ENCODE data around the gene SOS1. TPM values are rescaled to one million over a fixed set of nuclear protein-coding genes. Genes with fewer than 3 reads are reported as not detected.

The SOS1 gene
- total and polyA plus RNA-seq, 2 experiments from 2014 or later = 15.3 to 31.6 TPM

GRCh38 chr2:39127973-39128372 is 7.1 kb upstream of the SOS1 start:
- no peak for TF ChIP-seq CTCF (IDR thresholded peaks at IDR 0.05; ENCODE audit: low read depth, low read length)
- DNase-seq (ENCODE audit: low read depth in 1 of 2, low spot score in 1 of 2) = peak in 1 of 2 donors; percentile 48
- H3K27ac ChIP-seq = no peak overlapping the region
- no peaks in the 10 kb centered on the region for H3K36me3 ChIP-seq
- H3K4me1 ChIP-seq (ENCODE audit: low read depth) = peaks cover 8% of the 10 kb centered on the region
- H3K4me3 ChIP-seq = no peak overlapping the region
- H3K9me3 ChIP-seq (ENCODE audit: low read depth) = no peaks in the 10 kb centered on the region
- no peaks in the 10 kb centered on the region for H3K27me3 ChIP-seq

- Histone ChIP-seq H3K36me3 (no peaks in the 10 kb centered on the region), H3K27me3 (no peaks in the 10 kb centered on the region), H3K4me3 (peak overlapping the region; percentile 61), H3K4me1 (ENCODE audit: low read depth) (peaks cover 15% of the 10 kb centered on the region), H3K9me3 (ENCODE audit: low read depth) (no peaks in the 10 kb centered on the region), H3K27ac (peak overlapping the region; percentile 84)
- no peak for DNase-seq (ENCODE audit: low read depth in 1 of 2, low spot score in 1 of 2)
- TF ChIP-seq CTCF (IDR thresholded peaks at IDR 0.05; ENCODE audit: low read depth, low read length) = no peak
These were observed 3.9 kb upstream of the SOS1 start for GRCh38 chr2:39124746-39125057.

GRCh38 chr2:39124000-39124745 is 3.3 kb upstream of the SOS1 start:
- peak; percentile 97 to 99 for DNase-seq (ENCODE audit: low read depth in 1 of 2, low spot score in 1 of 2)
- TF ChIP-seq CTCF (IDR thresholded peaks at IDR 0.05; ENCODE audit: low read depth, low read length) = peak; percentile 38
- Histone ChIP-seq H3K9me3 (ENCODE audit: low read depth) (no peaks in the 10 kb centered on the region), H3K27me3 (no peaks in the 10 kb centered on the region), H3K36me3 (no peaks in the 10 kb centered on the region), H3K27ac (peak overlapping the region; percentile 84), H3K4me3 (peak overlapping the region; percentile 61), H3K4me1 (ENCODE audit: low read depth) (peaks cover 16% of the 10 kb centered on the region)

GRCh38 chr2:39123436-39123999 is 2.7 kb upstream of the SOS1 start:
- Histone ChIP-seq H3K4me3 (peak overlapping the region; percentile 61), H3K27ac (peak overlapping the region; percentile 84), H3K9me3 (ENCODE audit: low read depth) (no peaks in the 10 kb centered on the region), H3K4me1 (ENCODE audit: low read depth) (peaks cover 23% of the 10 kb centered on the region), H3K27me3 (no peaks in the 10 kb centered on the region), H3K36me3 (no peaks in the 10 kb centered on the region)
- no peak for DNase-seq (ENCODE audit: low read depth in 1 of 2, low spot score in 1 of 2)
- TF ChIP-seq CTCF (IDR thresholded peaks at IDR 0.05; ENCODE audit: low read depth, low read length) = no peak

GRCh38 chr2:39121523-39122063 is 742 bp upstream of the SOS1 start:
- peaks cover 28% of the 10 kb centered on the region for H3K4me1 ChIP-seq (ENCODE audit: low read depth)
- DNase-seq (ENCODE audit: low read depth in 1 of 2, low spot score in 1 of 2) = peak; percentile 54 to 55
- no peaks in the 10 kb centered on the region for H3K9me3 ChIP-seq (ENCODE audit: low read depth)
- H3K27ac ChIP-seq = peak overlapping the region; percentile 98
- H3K4me3 ChIP-seq = peak overlapping the region; percentile 98
- TF ChIP-seq CTCF (IDR thresholded peaks at IDR 0.05; ENCODE audit: low read depth, low read length) = no peak
- H3K27me3 ChIP-seq = no peaks in the 10 kb centered on the region
- no peaks in the 10 kb centered on the region for H3K36me3 ChIP-seq

Data from cardiac muscle cell (in vitro differentiated cells and primary cell).